B cell (primary cell): Measurements from ENCODE around the gene FGF21. TPM values are rescaled to one million over a fixed set of nuclear protein-coding genes. Genes with fewer than 3 reads are reported as not detected.
A peak's percentile ranks its signal among the peaks of the same experiment; 100 is the strongest.
"Not testable (repeated sequence)": the region's sequence is repeated elsewhere in the genome, so short reads cannot be mapped to it uniquely, and the experiment has no call there.

Source experiments
- ATAC-seq: fragments of 200-7000 bp; cut with Tn5 transposase; one replicate; pipeline ENCODE4 v1.10.0; 2021; ENCODE audit warnings: low read depth, mild to moderate bottlenecking, moderate number of reproducible peaks, moderate library complexity
- CTCF ChIA-PET: fragments of 350-600 bp; sonication (Branson Sonifier 250); formaldehyde crosslinking; loops from one replicate; lab custom pipeline; 2021; ENCODE audit warnings: antibody characterized with exemption, inconsistent platforms; lab: Charles Lee
- POLR2A ChIA-PET: fragments of 350-600 bp; sonication (Branson Sonifier 250); formaldehyde crosslinking; loops from one replicate; lab custom pipeline; 2021; ENCODE audit warnings: antibody characterized with exemption; lab: Charles Lee
- DNase-seq: peaks from one replicate; pipeline ENCODE4 v3.0.0; 2013
- H2AFZ ChIP-seq: 2 replicates; pipeline ENCODE4 v1.6.1; 2012; ENCODE audit warnings: mild to moderate bottlenecking, low read depth, low read length; ENCODE audit not compliant: insufficient read depth, poor library complexity, severe bottlenecking
- H3K27ac ChIP-seq, 2 donors: 1 replicate in 1 of 2; 2 replicates in 1 of 2; pipeline ENCODE4 v1.5.1; 2012 to 2013; ENCODE audit warnings: low read length in 2 of 2, mild to moderate bottlenecking in 2 of 2, moderate library complexity in 1 of 2
- H3K27me3 ChIP-seq, 4 experiments: fragments of 200-600 bp in 1 of 4; sonication (generic) in 1 of 4; replicated peaks in 1 of 4; 1 replicate in 2 of 4; 2 replicates in 2 of 4; pipeline versions ENCODE4 v1.6.1 to v1.7.0; 2013 to 2016; ENCODE audit warnings: low read length in 3 of 4, mild to moderate bottlenecking in 2 of 4, mixed read lengths in 1 of 4, moderate library complexity in 1 of 4; ENCODE audit not compliant: insufficient read depth in 4 of 4, control insufficient read depth in 3 of 4; ENCODE audit errors: control extremely low read depth in 1 of 4
- H3K36me3 ChIP-seq, 2 experiments: replicated peaks in 1 of 2; 1 replicate in 1 of 2; 2 replicates in 1 of 2; pipeline versions ENCODE4 v1.6.1 to v1.7.1; 2013; ENCODE audit warnings: low read length in 1 of 2; ENCODE audit not compliant: insufficient read depth in 2 of 2, control insufficient read depth in 1 of 2; ENCODE audit errors: control extremely low read depth in 1 of 2, extremely low read depth in 1 of 2
- H3K4me1 ChIP-seq, 2 donors: fragments of 200-600 bp in 1 of 2; sonication (generic) in 1 of 2; 1 replicate in 1 of 2; 2 replicates in 1 of 2; pipeline versions ENCODE4 v1.5.1 to v1.6.1; 2013 to 2017; ENCODE audit warnings: low read length in 2 of 2; ENCODE audit not compliant: control insufficient read depth in 2 of 2, insufficient read depth in 2 of 2
- H3K4me2 ChIP-seq: replicated peaks from 2 replicates; pipeline ENCODE3; 2012; ENCODE audit warnings: mild to moderate bottlenecking, low read depth, low read length; ENCODE audit not compliant: poor library complexity, severe bottlenecking
- H3K4me3 ChIP-seq, 5 experiments: fragments of 200-600 bp in 1 of 5; sonication (generic) in 1 of 5; 1 replicate in 3 of 5; 2 replicates in 2 of 5; pipeline versions ENCODE4 v1.5.1 to v1.7.0; 2011 to 2016; ENCODE audit warnings: low read length in 4 of 5, mild to moderate bottlenecking in 4 of 5, low read depth in 2 of 5, control low read depth in 1 of 5, moderate library complexity in 1 of 5; ENCODE audit not compliant: insufficient read depth in 1 of 5; ENCODE audit errors: control extremely low read depth in 1 of 5, extremely low read depth in 1 of 5
- H3K79me2 ChIP-seq: fragments of 200-600 bp; sonication (generic); one replicate; pipeline ENCODE4 v1.6.0; 2016; ENCODE audit warnings: low read length; ENCODE audit not compliant: control insufficient read depth, insufficient read depth
- H3K9ac ChIP-seq: fragments of 200-600 bp; sonication (generic); 2 replicates; pipeline ENCODE4 v1.6.1; 2017; ENCODE audit warnings: mild to moderate bottlenecking, low read length, moderate library complexity
- H3K9me3 ChIP-seq, 3 donors: one replicate each; pipeline versions ENCODE4 v1.6.1 to v1.7.1; 2013; ENCODE audit warnings: low read length in 2 of 3; ENCODE audit not compliant: control insufficient read depth in 2 of 3, insufficient read depth in 1 of 3; ENCODE audit errors: control extremely low read depth in 1 of 3
- H4K20me1 ChIP-seq: 2 replicates; pipeline ENCODE4 v1.6.0; 2012; ENCODE audit warnings: mild to moderate bottlenecking, low read length; ENCODE audit not compliant: insufficient read depth, control insufficient read depth, poor library complexity, severe bottlenecking
- H3K27ac Mint-ChIP-seq: one replicate; pipeline ENCODE4 v1.8.0; 2021; ENCODE audit warnings: mixed read lengths
- H3K27me3 Mint-ChIP-seq: one replicate; pipeline ENCODE4 v1.8.0; 2021; ENCODE audit warnings: mixed read lengths
- H3K4me1 Mint-ChIP-seq: one replicate; pipeline ENCODE4 v1.8.0; 2021; ENCODE audit warnings: mixed read lengths
- H3K4me3 Mint-ChIP-seq: one replicate; pipeline ENCODE4 v1.8.0; 2021; ENCODE audit warnings: mixed read lengths
- H3K9me3 Mint-ChIP-seq: one replicate; pipeline ENCODE4 v1.8.0; 2022; ENCODE audit warnings: mixed read lengths; ENCODE audit not compliant: insufficient read depth
- EZH2 ChIP-seq: IDR thresholded peaks from 2 replicates; pipeline ENCODE4 v1.6.1; 2012; ENCODE audit warnings: borderline replicate concordance, low read depth, mild to moderate bottlenecking, moderate library complexity, low read length; ENCODE audit not compliant: insufficient read depth, poor library complexity, severe bottlenecking
- WGBS: methylation state at CpG from one replicate; pipeline ENCODE4 v1.1.5; 2013; ENCODE audit warnings: missing lambda C conversion rate; ENCODE audit not compliant: insufficient coverage; 5-methylcytosine and 5-hydroxymethylcytosine counted together
- intact Hi-C: fragments of 100-400 bp; cut with micrococcal nuclease; formaldehyde crosslinking; loops from one replicate; pipeline ENCODE4 v1.10.0; 2022
- polyA plus RNA-seq: library from polyadenylated mRNA; depleted of rRNA; stranded (reverse); fragments of >200 nt; gene quantifications from 2 replicates; pipeline ENCODE4 v1.2.3, GENCODE V29; 2012
- total RNA-seq, 2 donors: library from RNA; stranded (reverse); fragments of 120-200 nt in 1 of 2; gene quantifications; 1 replicate in 1 of 2; 2 replicates in 1 of 2; pipeline versions ENCODE4 v1.2.3 to v1.2.4, GENCODE V29; 2013 to 2022
- TF ChIP-seq, protein P1 (sequence below): fragments of 200-600 bp; IDR thresholded peaks from one replicate; pipeline ENCODE4 v1.8.0; 2022; ENCODE audit warnings: antibody characterized with exemption, mild to moderate bottlenecking

The FGF21 gene
- total and polyA plus RNA-seq, 2 donors (not counting 1 experiment from before 2014, with no cell fraction given), result not detected

DNA sequence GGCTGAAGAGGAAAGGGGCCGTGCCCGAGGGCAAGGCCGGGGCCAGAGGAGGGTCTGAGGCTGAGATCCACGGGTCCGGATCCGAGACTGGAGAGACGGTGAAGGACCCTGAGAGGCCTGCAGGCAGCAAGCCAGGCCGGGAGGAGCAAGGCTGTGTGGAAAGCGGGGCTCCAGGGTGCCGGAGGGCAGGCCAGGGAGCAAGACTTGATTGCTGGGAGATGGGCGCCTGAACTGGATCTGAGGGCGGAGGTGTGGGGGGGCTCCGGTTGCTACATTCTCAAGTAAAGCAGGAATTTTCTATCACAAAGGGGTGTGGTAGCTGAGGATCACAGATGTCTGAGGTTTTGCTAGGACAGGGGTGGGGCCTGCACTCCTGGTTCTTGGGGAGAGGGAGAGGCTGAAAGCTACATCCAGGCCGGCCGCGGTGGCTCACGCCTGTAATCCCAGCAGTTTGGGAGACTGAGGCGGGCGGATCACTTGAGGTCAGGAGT is 39.6 kb upstream of the FGF21 start:
- intact Hi-C loops, result no loop called here
- TF ChIP-seq EZH2, result no peak
- TF ChIP-seq, protein P1, sequence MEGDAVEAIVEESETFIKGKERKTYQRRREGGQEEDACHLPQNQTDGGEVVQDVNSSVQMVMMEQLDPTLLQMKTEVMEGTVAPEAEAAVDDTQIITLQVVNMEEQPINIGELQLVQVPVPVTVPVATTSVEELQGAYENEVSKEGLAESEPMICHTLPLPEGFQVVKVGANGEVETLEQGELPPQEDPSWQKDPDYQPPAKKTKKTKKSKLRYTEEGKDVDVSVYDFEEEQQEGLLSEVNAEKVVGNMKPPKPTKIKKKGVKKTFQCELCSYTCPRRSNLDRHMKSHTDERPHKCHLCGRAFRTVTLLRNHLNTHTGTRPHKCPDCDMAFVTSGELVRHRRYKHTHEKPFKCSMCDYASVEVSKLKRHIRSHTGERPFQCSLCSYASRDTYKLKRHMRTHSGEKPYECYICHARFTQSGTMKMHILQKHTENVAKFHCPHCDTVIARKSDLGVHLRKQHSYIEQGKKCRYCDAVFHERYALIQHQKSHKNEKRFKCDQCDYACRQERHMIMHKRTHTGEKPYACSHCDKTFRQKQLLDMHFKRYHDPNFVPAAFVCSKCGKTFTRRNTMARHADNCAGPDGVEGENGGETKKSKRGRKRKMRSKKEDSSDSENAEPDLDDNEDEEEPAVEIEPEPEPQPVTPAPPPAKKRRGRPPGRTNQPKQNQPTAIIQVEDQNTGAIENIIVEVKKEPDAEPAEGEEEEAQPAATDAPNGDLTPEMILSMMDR, result no peak
- ATAC-seq, result no peak
- Histone ChIP-seq H3K9ac (no peak overlapping the region), H3K27me3 (no peaks in the 10 kb centered on the region), H3K9me3 (peaks cover 0 to 6% (median 0%) of the 10 kb centered on the region in 3 donors), H3K4me2 (no peak overlapping the region), H3K36me3 (no peaks in the 10 kb centered on the region), H4K20me1 (no peaks in the 10 kb centered on the region), H3K4me3 (no peak overlapping the region), H3K27ac (no peak overlapping the region), H3K79me2 (peaks cover 5% of the 10 kb centered on the region), H3K4me1 (peaks cover 14 to 28% of the 10 kb centered on the region in 2 donors), H2AFZ (no peak overlapping the region)
- Mint-ChIP-seq H3K4me1 (peaks cover 25% of the 10 kb centered on the region), H3K27me3 (no peaks in the 10 kb centered on the region), H3K4me3 (peak overlapping the region; percentile 89), H3K27ac (peak overlapping the region; percentile 23), H3K9me3 (no peaks in the 10 kb centered on the region)
- no peak for DNase-seq
- 90% methylated on average over 12 of the region's 19 CpGs for WGBS
- ChIA-PET CTCF (interaction anchor here (1.5 to 1.6 kb wide), 2 partner anchors 10 to 18 kb away, joined by 3 read pairs; no protein-coding TSS in a partner anchor), POLR2A (no interaction called here)

DNA sequence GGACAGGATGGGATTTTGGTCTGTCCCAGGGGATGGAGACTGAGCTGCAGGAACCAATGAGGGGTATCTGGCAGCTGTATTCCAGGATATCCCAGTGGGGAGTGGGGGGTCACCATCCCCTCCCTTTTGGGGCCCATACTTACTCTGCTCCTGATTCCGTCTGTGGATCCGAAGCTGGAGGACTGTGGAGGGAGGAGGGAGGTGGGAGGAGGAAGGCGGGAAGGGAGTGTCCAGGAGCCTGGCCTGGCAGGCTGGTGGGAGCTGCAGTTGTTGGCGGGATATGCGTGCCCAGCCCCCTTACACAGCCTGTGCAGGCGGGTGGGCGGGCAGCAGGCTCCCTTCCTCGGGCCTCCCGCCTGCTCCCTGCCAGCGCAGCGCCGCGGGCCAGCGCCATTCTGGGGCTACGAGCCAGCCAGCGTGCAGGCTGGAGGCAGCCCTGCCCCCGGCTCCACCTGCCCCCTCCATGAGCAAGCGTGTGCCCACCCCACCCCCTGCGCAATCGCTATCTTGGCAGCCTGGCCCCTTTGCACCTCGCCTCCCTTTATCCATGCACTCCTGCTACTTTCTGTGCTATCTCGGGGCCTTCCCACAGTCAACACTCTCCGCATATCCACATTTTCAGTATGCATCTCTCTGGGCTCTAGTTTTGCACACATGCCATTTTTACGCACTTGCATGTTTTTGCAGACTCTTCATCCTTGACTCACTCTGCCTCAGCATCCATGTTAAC is 38.6 kb upstream of the FGF21 start:
- H3K4me2 ChIP-seq, result no peak overlapping the region
- 77% methylated on average over 20 of the region's 24 CpGs for whole genome bisulfite sequencing
- intact Hi-C loops, result no loop called here
- H3K4me3 ChIP-seq, result no peak overlapping the region
- no peaks in the 10 kb centered on the region for H3K27me3 ChIP-seq
- Mint-ChIP-seq H3K27me3 (no peaks in the 10 kb centered on the region), H3K27ac (peak overlapping the region; percentile 17), H3K4me3 (no peak overlapping the region), H3K9me3 (no peaks in the 10 kb centered on the region), H3K4me1 (peaks cover 29% of the 10 kb centered on the region)
- H2AFZ ChIP-seq, result no peak overlapping the region
- TF ChIP-seq, protein P1, result no peak
- no peak for TF ChIP-seq EZH2
- H3K79me2 ChIP-seq, result peaks cover 5% of the 10 kb centered on the region
- H3K4me1 ChIP-seq, result peaks cover 18 to 35% of the 10 kb centered on the region in 2 donors
- ChIA-PET CTCF (interaction anchor here (1.6 kb wide), 1 partner anchor 9 kb away, joined by 3 read pairs; no protein-coding TSS in a partner anchor), POLR2A (no interaction called here)
- H3K27ac ChIP-seq, result no peak overlapping the region
- peaks cover 0 to 14% (median 0%) of the 10 kb centered on the region in 3 donors for H3K9me3 ChIP-seq
- ATAC-seq, result no peak
- no peaks in the 10 kb centered on the region for H4K20me1 ChIP-seq
- no peak overlapping the region for H3K9ac ChIP-seq
- DNase-seq, result no peak
- H3K36me3 ChIP-seq, result no peaks in the 10 kb centered on the region

DNA sequence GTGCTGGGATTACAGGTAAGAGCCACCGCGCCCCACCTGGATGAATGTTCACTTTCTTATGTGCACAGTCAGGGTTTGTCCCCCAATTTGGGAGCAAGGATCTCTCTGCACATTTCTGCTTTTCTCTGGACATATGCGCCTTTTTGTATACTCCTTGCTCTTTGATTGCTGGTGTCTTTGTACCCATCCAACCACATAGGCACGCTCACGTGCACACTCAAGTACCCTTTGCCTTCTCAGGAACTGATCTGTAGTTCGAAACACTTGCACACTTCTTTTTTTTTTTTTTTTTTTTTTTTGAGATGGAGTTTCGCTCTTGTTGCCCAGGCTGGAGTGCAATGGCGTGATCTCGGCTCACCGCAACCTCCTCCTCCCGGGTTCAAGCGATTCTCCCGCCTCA is 37.2 kb upstream of the FGF21 start:
- H3K4me2 ChIP-seq, H3K4me3 Mint-ChIP-seq, CTCF ChIA-PET, H3K36me3 ChIP-seq, H3K79me2 ChIP-seq, H4K20me1 ChIP-seq, H3K27me3 Mint-ChIP-seq, POLR2A ChIA-PET, H3K27me3 ChIP-seq, H3K9ac ChIP-seq, H3K9me3 Mint-ChIP-seq, DNase-seq, intact Hi-C loops, H3K27ac ChIP-seq, ATAC-seq, H3K4me3 ChIP-seq, H2AFZ ChIP-seq: not testable (repeated sequence)
- H3K4me1 Mint-ChIP-seq, result peaks cover 29% of the 10 kb centered on the region
- peaks cover 0 to 14% (median 0%) of the 10 kb centered on the region in 3 donors for H3K9me3 ChIP-seq
- peak overlapping the region; percentile 15 for H3K27ac Mint-ChIP-seq
- whole genome bisulfite sequencing, result 95% methylated on average over 10 of the region's 13 CpGs
- peaks cover 17 to 32% of the 10 kb centered on the region in 2 donors for H3K4me1 ChIP-seq
